22Rv1 (cell line): ENCODE results near the gene TTYH2.

Experiments
- ZFX ChIP-seq: fragments of 450-650 bp; IDR thresholded peaks from 2 replicates; pipeline ENCODE4 v1.6.1; 2017; ENCODE audit warnings: antibody characterized with exemption, borderline replicate concordance
- TF ChIP-seq, protein P1 (sequence below): fragments of 450-650 bp; IDR thresholded peaks from 2 replicates; pipeline ENCODE4 v1.5.1; 2017; ENCODE audit warnings: mild to moderate bottlenecking

- TF ChIP-seq, protein P1, sequence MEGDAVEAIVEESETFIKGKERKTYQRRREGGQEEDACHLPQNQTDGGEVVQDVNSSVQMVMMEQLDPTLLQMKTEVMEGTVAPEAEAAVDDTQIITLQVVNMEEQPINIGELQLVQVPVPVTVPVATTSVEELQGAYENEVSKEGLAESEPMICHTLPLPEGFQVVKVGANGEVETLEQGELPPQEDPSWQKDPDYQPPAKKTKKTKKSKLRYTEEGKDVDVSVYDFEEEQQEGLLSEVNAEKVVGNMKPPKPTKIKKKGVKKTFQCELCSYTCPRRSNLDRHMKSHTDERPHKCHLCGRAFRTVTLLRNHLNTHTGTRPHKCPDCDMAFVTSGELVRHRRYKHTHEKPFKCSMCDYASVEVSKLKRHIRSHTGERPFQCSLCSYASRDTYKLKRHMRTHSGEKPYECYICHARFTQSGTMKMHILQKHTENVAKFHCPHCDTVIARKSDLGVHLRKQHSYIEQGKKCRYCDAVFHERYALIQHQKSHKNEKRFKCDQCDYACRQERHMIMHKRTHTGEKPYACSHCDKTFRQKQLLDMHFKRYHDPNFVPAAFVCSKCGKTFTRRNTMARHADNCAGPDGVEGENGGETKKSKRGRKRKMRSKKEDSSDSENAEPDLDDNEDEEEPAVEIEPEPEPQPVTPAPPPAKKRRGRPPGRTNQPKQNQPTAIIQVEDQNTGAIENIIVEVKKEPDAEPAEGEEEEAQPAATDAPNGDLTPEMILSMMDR: no peak
- no peak for TF ChIP-seq ZFX
Measured at GRCh38 chr17:74298778-74299177, 85.4 kb downstream of the TTYH2 start.
